ENCODE measurements around the gene RBFA. TPM values are rescaled to one million over a fixed set of nuclear protein-coding genes. Genes with fewer than 3 reads are reported as not detected.
A peak's percentile ranks its signal among the peaks of the same experiment; 100 is the strongest.
"Not testable (repeated sequence)": the region's sequence is repeated elsewhere in the genome, so short reads cannot be mapped to it uniquely, and the experiment has no call there.

RBFA gene
- 45.5 and 58.7 TPM in 2 replicates for total RNA-seq (2014; rRNA removed; shearing (Covaris generic))

- Histone ChIP-seq H3K36me3 (peaks cover 13% of the 10 kb centered on the region), H3K4me3 (peak within 1 kb of the TSS; percentile 68), H3K9me3 (replicated peaks) (no peaks in the 10 kb centered on the region; the same call in 1 of the 2 replicates), H3K4me1 (replicated peaks) (peaks cover 11% of the 10 kb centered on the region), H3K27ac (peak within 1 kb of the TSS; percentile 76), H3K27me3 (replicated peaks) (no peaks in the 10 kb centered on the region)
- peak; percentile 92 to 100 for DNase-seq (ENCODE audit: low read depth in 1 of 2, low spot score in 2 of 2)
These were observed at the start of gene RBFA for GRCh38 chr18:80034068-80034851. TSS of gene RBFA (plus strand) at chr18:80034434. CDS start at chr18:80034496, 62 bp downstream.

- peaks cover 41% of the 10 kb centered on the region for H3K36me3 ChIP-seq
- peaks cover 8% of the 10 kb centered on the region; the same call in 1 of the 2 replicates for H3K4me1 ChIP-seq (replicated peaks)
- no peak overlapping the region for H3K27ac ChIP-seq
- DNase-seq (ENCODE audit: low read depth in 1 of 2, low spot score in 2 of 2) = no peak
- no peaks in the 10 kb centered on the region for H3K9me3 ChIP-seq (replicated peaks)
- no peak overlapping the region for H3K4me3 ChIP-seq
- no peaks in the 10 kb centered on the region for H3K27me3 ChIP-seq (replicated peaks)
These were observed 49.1 kb upstream of the RBFA start for GRCh38 chr18:79985172-79985571.

GRCh38 chr18:79986726-79987125 is 47.5 kb upstream of the RBFA start:
- no peak for DNase-seq (ENCODE audit: low read depth in 1 of 2, low spot score in 2 of 2)
- H3K36me3 ChIP-seq = peaks cover 41% of the 10 kb centered on the region
- H3K27ac ChIP-seq = no peak overlapping the region
- H3K4me1 ChIP-seq (replicated peaks) = peaks cover 8% of the 10 kb centered on the region; the same call in 1 of the 2 replicates
- H3K9me3 ChIP-seq (replicated peaks) = no peaks in the 10 kb centered on the region
- no peak overlapping the region for H3K4me3 ChIP-seq
- no peaks in the 10 kb centered on the region for H3K27me3 ChIP-seq (replicated peaks)

- Histone ChIP-seq H3K4me3 (peak overlapping the region; percentile 79), H3K27ac (peak overlapping the region; percentile 85), H3K27me3 (replicated peaks) (no peaks in the 10 kb centered on the region), H3K36me3 (peaks cover 33% of the 10 kb centered on the region), H3K9me3 (replicated peaks) (no peaks in the 10 kb centered on the region), H3K4me1 (replicated peaks) (peaks cover 8% of the 10 kb centered on the region; the same call in 1 of the 2 replicates)
- DNase-seq (ENCODE audit: low read depth in 1 of 2, low spot score in 2 of 2) = no peak
These were observed 46.7 kb upstream of the RBFA start for GRCh38 chr18:79987566-79987965.

GRCh38 chr18:79988071-79988450 is 46.2 kb upstream of the RBFA start:
- peaks cover 8% of the 10 kb centered on the region; the same call in 1 of the 2 replicates for H3K4me1 ChIP-seq (replicated peaks)
- H3K36me3 ChIP-seq = peaks cover 30% of the 10 kb centered on the region
- H3K9me3 ChIP-seq (replicated peaks) = no peaks in the 10 kb centered on the region
- peak overlapping the region; percentile 79 for H3K4me3 ChIP-seq
- peak overlapping the region; percentile 85 for H3K27ac ChIP-seq
- peak; percentile 53 to 64 for DNase-seq (ENCODE audit: low read depth in 1 of 2, low spot score in 2 of 2)
- H3K27me3 ChIP-seq (replicated peaks) = no peaks in the 10 kb centered on the region

- peak; percentile 70 to 80 for DNase-seq (ENCODE audit: low read depth in 1 of 2, low spot score in 2 of 2)
- peaks cover 8% of the 10 kb centered on the region; the same call in 1 of the 2 replicates for H3K4me1 ChIP-seq (replicated peaks)
- H3K27ac ChIP-seq = peak within 1 kb of the TSS; percentile 85
- H3K9me3 ChIP-seq (replicated peaks) = no peaks in the 10 kb centered on the region
- H3K36me3 ChIP-seq = peaks cover 25% of the 10 kb centered on the region
- H3K4me3 ChIP-seq = peak within 1 kb of the TSS; percentile 79
- no peaks in the 10 kb centered on the region for H3K27me3 ChIP-seq (replicated peaks)
These were observed 45.6 kb upstream of the RBFA start, which contains the start of gene TXNL4A for GRCh38 chr18:79988451-79989194. TSS of gene TXNL4A (minus strand) at chr18:79988563. CDS start at chr18:79988392, 171 bp downstream.

- peaks cover 8% of the 10 kb centered on the region; the same call in 1 of the 2 replicates for H3K4me1 ChIP-seq (replicated peaks)
- no peaks in the 10 kb centered on the region for H3K9me3 ChIP-seq (replicated peaks)
- H3K27ac ChIP-seq = peak overlapping the region; percentile 85
- no peaks in the 10 kb centered on the region for H3K27me3 ChIP-seq (replicated peaks)
- peak; percentile 11 to 51 for DNase-seq (ENCODE audit: low read depth in 1 of 2, low spot score in 2 of 2)
- peak overlapping the region; percentile 79 for H3K4me3 ChIP-seq
- H3K36me3 ChIP-seq = peaks cover 21% of the 10 kb centered on the region; the same call in 1 of the 2 replicates
These were observed 45.1 kb upstream of the RBFA start for GRCh38 chr18:79989195-79989497.

GRCh38 chr18:79991494-79991893 is 42.7 kb upstream of the RBFA start:
- Histone ChIP-seq H3K27me3 (replicated peaks) (no peaks in the 10 kb centered on the region), H3K4me3 (no peak overlapping the region), H3K27ac (no peak overlapping the region), H3K9me3 (replicated peaks) (0 out of 2 replicates have a peak, but pooled peaks cover 2% of the 10 kb centered on the region), H3K36me3 (0 out of 2 replicates have a peak, but pooled peaks cover 4% of the 10 kb centered on the region), H3K4me1 (replicated peaks) (peaks cover 7% of the 10 kb centered on the region; the same call in 1 of the 2 replicates)
- DNase-seq (ENCODE audit: low read depth in 1 of 2, low spot score in 2 of 2) = no peak

GRCh38 chr18:79999701-80000100 is 34.5 kb upstream of the RBFA start:
- not testable (repeated sequence) for H3K4me1 ChIP-seq (replicated peaks); H3K27me3 ChIP-seq (replicated peaks); H3K27ac ChIP-seq; H3K4me3 ChIP-seq; DNase-seq (ENCODE audit: low read depth in 1 of 2, low spot score in 2 of 2); H3K36me3 ChIP-seq
- peaks cover 12% of the 10 kb centered on the region for H3K9me3 ChIP-seq (replicated peaks)

- Histone ChIP-seq H3K27me3 (replicated peaks) (no peaks in the 10 kb centered on the region), H3K9me3 (replicated peaks) (peaks cover 10% of the 10 kb centered on the region), H3K27ac (no peak overlapping the region), H3K36me3 (no peaks in the 10 kb centered on the region), H3K4me1 (replicated peaks) (no peaks in the 10 kb centered on the region), H3K4me3 (no peak overlapping the region)
- DNase-seq (ENCODE audit: low read depth in 1 of 2, low spot score in 2 of 2) = no peak
These were observed 33.4 kb upstream of the RBFA start for GRCh38 chr18:80000877-80001276.

- no peak overlapping the region for H3K27ac ChIP-seq
- peaks cover 10% of the 10 kb centered on the region for H3K9me3 ChIP-seq (replicated peaks)
- no peak overlapping the region for H3K4me3 ChIP-seq
- H3K4me1 ChIP-seq (replicated peaks) = no peaks in the 10 kb centered on the region
- DNase-seq (ENCODE audit: low read depth in 1 of 2, low spot score in 2 of 2) = no peak
- no peaks in the 10 kb centered on the region for H3K36me3 ChIP-seq
- H3K27me3 ChIP-seq (replicated peaks) = no peaks in the 10 kb centered on the region
These were observed 31.8 kb upstream of the RBFA start for GRCh38 chr18:80002468-80002867.

GRCh38 chr18:80004600-80005342 is 29.5 kb upstream of the RBFA start:
- no peaks in the 10 kb centered on the region for H3K36me3 ChIP-seq
- no peak overlapping the region for H3K4me3 ChIP-seq
- H3K9me3 ChIP-seq (replicated peaks) = peaks cover 10% of the 10 kb centered on the region
- H3K27ac ChIP-seq = no peak overlapping the region
- DNase-seq (ENCODE audit: low read depth in 1 of 2, low spot score in 2 of 2) = no peak
- no peaks in the 10 kb centered on the region for H3K27me3 ChIP-seq (replicated peaks)
- no peaks in the 10 kb centered on the region for H3K4me1 ChIP-seq (replicated peaks)

- Histone ChIP-seq H3K27ac (no peak overlapping the region), H3K27me3 (replicated peaks) (no peaks in the 10 kb centered on the region), H3K4me3 (no peak overlapping the region), H3K4me1 (replicated peaks) (no peaks in the 10 kb centered on the region), H3K36me3 (no peaks in the 10 kb centered on the region), H3K9me3 (replicated peaks) (peaks cover 4% of the 10 kb centered on the region)
- DNase-seq (ENCODE audit: low read depth in 1 of 2, low spot score in 2 of 2) = no peak
These were observed 27.5 kb upstream of the RBFA start for GRCh38 chr18:80006724-80007123.

Measured in SJSA1 (cell line).